Right lobe of liver (tissue), 6 donors: ENCODE results near the gene ST3GAL5. TPM values are rescaled to one million over a fixed set of nuclear protein-coding genes. Genes with fewer than 3 reads are reported as not detected.

Experiments used
- ATAC-seq, 4 donors: fragments of 200-7000 bp; cut with Tn5 transposase; one replicate each; pipeline ENCODE4 v1.9.1; 2020; ENCODE audit warnings: mild to moderate bottlenecking in 4 of 4, moderate library complexity in 4 of 4
- DNase-seq, 3 donors: peaks; one replicate each; pipeline ENCODE4 v3.0.0-alpha.2; 2020
- H3K27ac ChIP-seq, 3 donors: fragments of 200-600 bp; one replicate each; pipeline ENCODE4 v1.8.0; 2022
- H3K27me3 ChIP-seq, 2 donors: fragments of 200-600 bp; one replicate each; pipeline ENCODE4 v1.8.0; 2022
- H3K36me3 ChIP-seq, 4 donors: fragments of 200-600 bp; sonication (generic) in 1 of 4; one replicate each; pipeline versions ENCODE4 v1.5.1 to v1.8.0; 2017 to 2022; ENCODE audit warnings: control low read depth in 1 of 4
- H3K4me1 ChIP-seq, 4 donors: fragments of 200-600 bp; sonication (generic) in 1 of 4; one replicate each; pipeline versions ENCODE4 v1.5.1 to v1.8.0; 2017 to 2022; ENCODE audit warnings: control low read depth in 1 of 4
- H3K4me3 ChIP-seq, 3 donors: fragments of 200-600 bp; one replicate each; pipeline ENCODE4 v1.8.0; 2022
- H3K9me3 ChIP-seq, 4 donors: fragments of 200-600 bp; sonication (generic) in 1 of 4; one replicate each; pipeline versions ENCODE4 v1.5.1 to v1.8.0; 2017 to 2022; ENCODE audit warnings: control low read depth in 1 of 4
- CTCF ChIP-seq, 4 donors: fragments of 200-600 bp in 3 of 4; fragments of 450-650 bp in 1 of 4; IDR thresholded peaks; one replicate each; pipeline versions ENCODE4 v1.5.1 to v1.8.0; 2016 to 2022; ENCODE audit warnings: antibody characterized with exemption in 4 of 4, mild to moderate bottlenecking in 2 of 4
- POLR2A ChIP-seq: fragments of 450-650 bp; IDR thresholded peaks from one replicate; pipeline ENCODE4 v1.6.1; 2017; ENCODE audit warnings: antibody characterized with exemption, mild to moderate bottlenecking
- WGBS: methylation state at CpG from one replicate; pipeline ENCODE4 v1.1.6; 2018; ENCODE audit warnings: low coverage, low lambda C conversion rate; ENCODE audit not compliant: insufficient coverage; ENCODE audit errors: missing lambda C conversion rate; 5-methylcytosine and 5-hydroxymethylcytosine counted together
- intact Hi-C, 2 donors: fragments of 100-400 bp; cut with DNase I; formaldehyde crosslinking; loops; one replicate each; pipeline versions ENCODE4 v1.11.2 to v1.14.1; 2022
- total RNA-seq, 6 experiments: library from RNA; depleted of rRNA in 2 of 6; stranded (reverse); fragments of >200 nt in 2 of 6; fragmentation: NEBNext Ultra II Directional in 3 of 6; extraction: Animal tissue kit (Norgen Biotek cat#: 25700) in 3 of 6; gene quantifications; one replicate each; pipeline versions ENCODE4 v1.1.0 to v1.2.4, GENCODE V29; 2016 to 2023
- donor health status: DM: no; HTN: yes; CAD: no.
- donor health status: DM: no; HTN: no; CAD: no.
- donor health status: DM: no; HTN: no; CAD: no.
- donor health status: DM: no; HTN: yes; CAD: no.
- donor health status: DM: no; HTN: yes; CAD: no.

ST3GAL5 gene
- total RNA-seq, 6 experiments from 2014 or later = 8.6 to 22.2 (median 10.9) TPM

- H3K4me3 ChIP-seq = no peak overlapping the region
- no peak for ATAC-seq
- peaks cover 0 to 12% (median 2%) of the 10 kb centered on the region in 4 donors for H3K4me1 ChIP-seq
- no peak overlapping the region for H3K27ac ChIP-seq
- H3K9me3 ChIP-seq = no peaks in the 10 kb centered on the region
- no peak for DNase-seq
- no peak for TF ChIP-seq POLR2A
- WGBS = 100% methylated on average over 1 of the region's 1 CpG
- intact Hi-C loops = no loop called here
- H3K36me3 ChIP-seq = no peaks in the 10 kb centered on the region
- H3K27me3 ChIP-seq = no peaks in the 10 kb centered on the region
Measured at GRCh38 chr2:85908506-85908905, 19.7 kb upstream of the ST3GAL5 start.

GRCh38 chr2:85907671-85908157 lies 18.9 kb upstream of the ST3GAL5 start:
- WGBS = 51% methylated on average over 5 of the region's 9 CpGs
- Histone ChIP-seq H3K36me3 (no peaks in the 10 kb centered on the region), H3K27me3 (no peaks in the 10 kb centered on the region), H3K27ac (no peak overlapping the region), H3K9me3 (no peaks in the 10 kb centered on the region), H3K4me1 (peaks cover 0 to 12% (median 2%) of the 10 kb centered on the region in 4 donors), H3K4me3 (no peak overlapping the region)
- intact Hi-C loops = no loop called here
- TF ChIP-seq POLR2A (no peak), CTCF (IDR thresholded peaks at IDR 0.05) (no peak)
- DNase-seq (no peak), ATAC-seq (no peak)

- TF ChIP-seq POLR2A (no peak), CTCF (IDR thresholded peaks at IDR 0.05) (no peak)
- no peaks in the 10 kb centered on the region for H3K27me3 ChIP-seq
- no peaks in the 10 kb centered on the region for H3K9me3 ChIP-seq
- H3K27ac ChIP-seq = no peak overlapping the region
- ATAC-seq (no peak), DNase-seq (no peak)
- H3K4me3 ChIP-seq = no peak overlapping the region
- H3K36me3 ChIP-seq = no peaks in the 10 kb centered on the region
- H3K4me1 ChIP-seq = peaks cover 0 to 12% (median 2%) of the 10 kb centered on the region in 4 donors
- intact Hi-C loops = no loop called here
- no CpG with 5 or more reads among the region's 3 CpGs for WGBS
Measured at GRCh38 chr2:85906748-85907147, 18.0 kb upstream of the ST3GAL5 start.

GRCh38 chr2:85905891-85906290 lies 17.1 kb upstream of the ST3GAL5 start:
- ATAC-seq = no peak
- intact Hi-C loops = no loop called here
- no peaks in the 10 kb centered on the region for H3K36me3 ChIP-seq
- no peak overlapping the region for H3K4me3 ChIP-seq
- 100% methylated on average over 1 of the region's 1 CpG for WGBS
- no peaks in the 10 kb centered on the region for H3K27me3 ChIP-seq
- DNase-seq = no peak
- TF ChIP-seq CTCF (IDR thresholded peaks at IDR 0.05) (no peak), POLR2A (no peak)
- no peaks in the 10 kb centered on the region for H3K9me3 ChIP-seq
- H3K27ac ChIP-seq = no peak overlapping the region
- peaks cover 0 to 10% (median 2%) of the 10 kb centered on the region in 4 donors for H3K4me1 ChIP-seq

GRCh38 chr2:85905187-85905666 lies 16.4 kb upstream of the ST3GAL5 start:
- no peaks in the 10 kb centered on the region for H3K27me3 ChIP-seq
- DNase-seq (no peak), ATAC-seq (no peak)
- no peak overlapping the region for H3K27ac ChIP-seq
- 42% methylated on average over 4 of the region's 4 CpGs for WGBS
- H3K4me1 ChIP-seq = peaks cover 0 to 4% (median under 1%) of the 10 kb centered on the region in 4 donors
- no peaks in the 10 kb centered on the region for H3K9me3 ChIP-seq
- H3K36me3 ChIP-seq = no peaks in the 10 kb centered on the region
- H3K4me3 ChIP-seq = no peak overlapping the region
- TF ChIP-seq CTCF (IDR thresholded peaks at IDR 0.05) (no peak), POLR2A (no peak)
- intact Hi-C loops = no loop called here
